Measurements from ENCODE around the gene IL17RB. TPM values are rescaled to one million over a fixed set of nuclear protein-coding genes. Genes with fewer than 3 reads are reported as not detected.

IL17RB gene
- total and polyA plus RNA-seq, 2 of the 4 experiments (the other 2 are of a cell fraction) = under 0.01 TPM; not detected in 1

GRCh38 chr3:53888232-53888631 is 41.9 kb downstream of the IL17RB start:
- Histone ChIP-seq H3K23ac (ENCODE audit: low read depth, low read length) (no peak overlapping the region), H3K9ac (ENCODE audit: low read depth, low read length) (no peak overlapping the region), H2BK5ac (ENCODE audit: low read depth, low read length, poor library complexity, severe bottlenecking) (no peak overlapping the region), H3K14ac (replicated peaks; ENCODE audit: low read depth, low read length) (no peak overlapping the region), H3K4me3 (ENCODE audit: insufficient read depth, low read depth, low read length) (no peak overlapping the region), H3K4me1 (ENCODE audit: control insufficient read depth, insufficient read depth, low read length) (peaks cover 2% of the 10 kb centered on the region; the same call in 1 of the 2 replicates), H2BK15ac (ENCODE audit: low read depth, low read length) (no peak overlapping the region), H3K79me1 (ENCODE audit: low read depth in 1 of 2, low read length in 2 of 2) (peaks cover 6 to 33% of the 10 kb centered on the region in 2 experiments; a peak in 3 of 4 replicates), H3K18ac (ENCODE audit: low read depth, low read length) (no peak overlapping the region), H3K4me2 (ENCODE audit: low read depth, low read length) (no peak overlapping the region), H3K27ac (ENCODE audit: insufficient read depth, low read length) (no peak overlapping the region), H3K56ac (ENCODE audit: extremely low read depth, insufficient read depth, low read length) (no peak overlapping the region), H3K36me3 (ENCODE audit: control insufficient read depth, insufficient read depth, low read length) (peaks cover 8% of the 10 kb centered on the region), H4K20me1 (ENCODE audit: insufficient read depth, low read length) (no peaks in the 10 kb centered on the region), H4K5ac (ENCODE audit: low read depth, low read length) (no peak overlapping the region), H2BK120ac (ENCODE audit: low read depth, low read length) (no peak overlapping the region), H3K4ac (ENCODE audit: low read depth, low read length) (no peak overlapping the region), H3K9me3 (ENCODE audit: control insufficient read depth, insufficient read depth, low read length) (no peaks in the 10 kb centered on the region), H4K91ac (ENCODE audit: insufficient read depth, low read depth, low read length) (no peak overlapping the region), H2AK9ac (replicated peaks; ENCODE audit: low read depth, low read length, poor library complexity) (no peak overlapping the region), H3K9me1 (ENCODE audit: insufficient read depth, low read length) (no peaks in the 10 kb centered on the region), H2AFZ (replicated peaks; ENCODE audit: low read length, poor library complexity) (no peak overlapping the region), H2AK5ac (ENCODE audit: low read depth, low read length) (no peak overlapping the region), H3K27me3 (ENCODE audit: control insufficient read depth, insufficient read depth, low read length) (no peaks in the 10 kb centered on the region), H2BK20ac (ENCODE audit: low read depth, low read length) (no peak overlapping the region), H4K8ac (ENCODE audit: low read depth in 2 of 2, low read length in 2 of 2) (no peak overlapping the region)
- ChIA-PET POLR2A (ENCODE audit: unreplicated experiment) (no interaction called here), CTCF (no interaction called here)
- no TSS peak for BruUV-seq (replicated peaks)
- TF ChIP-seq ELK1 (IDR thresholded peaks at IDR 0.05; ENCODE audit: borderline replicate concordance, low read depth, low read length) (no peak), RCOR1 (IDR thresholded peaks at IDR 0.05; ENCODE audit: insufficient replicate concordance, low read length) (no peak), CHD1 (IDR thresholded peaks at IDR 0.05; ENCODE audit: low read depth, low read length) (no peak), NFE2L2 (IDR thresholded peaks at IDR 0.05; ENCODE audit: low read depth, low read length) (no peak), POLR2A (IDR thresholded peaks at IDR 0.05; ENCODE audit: low read depth, low read length) (no peak), BHLHE40 (IDR thresholded peaks at IDR 0.05; ENCODE audit: low read depth, low read length) (no peak), FOS (IDR thresholded peaks at IDR 0.05; ENCODE audit: low read depth, low read length) (no peak), MAZ (IDR thresholded peaks at IDR 0.05; ENCODE audit: borderline replicate concordance, low read depth, low read length) (no peak), MXI1 (IDR thresholded peaks at IDR 0.05; ENCODE audit: borderline replicate concordance, low read depth, low read length) (no peak), RAD21 (IDR thresholded peaks at IDR 0.05; ENCODE audit: low read length) (no peak), SMC3 (IDR thresholded peaks at IDR 0.05; ENCODE audit: low read depth, low read length) (no peak), CEBPB (IDR thresholded peaks at IDR 0.05; ENCODE audit: low read depth, low read length) (no peak)
- TF ChIP-seq, protein P1, sequence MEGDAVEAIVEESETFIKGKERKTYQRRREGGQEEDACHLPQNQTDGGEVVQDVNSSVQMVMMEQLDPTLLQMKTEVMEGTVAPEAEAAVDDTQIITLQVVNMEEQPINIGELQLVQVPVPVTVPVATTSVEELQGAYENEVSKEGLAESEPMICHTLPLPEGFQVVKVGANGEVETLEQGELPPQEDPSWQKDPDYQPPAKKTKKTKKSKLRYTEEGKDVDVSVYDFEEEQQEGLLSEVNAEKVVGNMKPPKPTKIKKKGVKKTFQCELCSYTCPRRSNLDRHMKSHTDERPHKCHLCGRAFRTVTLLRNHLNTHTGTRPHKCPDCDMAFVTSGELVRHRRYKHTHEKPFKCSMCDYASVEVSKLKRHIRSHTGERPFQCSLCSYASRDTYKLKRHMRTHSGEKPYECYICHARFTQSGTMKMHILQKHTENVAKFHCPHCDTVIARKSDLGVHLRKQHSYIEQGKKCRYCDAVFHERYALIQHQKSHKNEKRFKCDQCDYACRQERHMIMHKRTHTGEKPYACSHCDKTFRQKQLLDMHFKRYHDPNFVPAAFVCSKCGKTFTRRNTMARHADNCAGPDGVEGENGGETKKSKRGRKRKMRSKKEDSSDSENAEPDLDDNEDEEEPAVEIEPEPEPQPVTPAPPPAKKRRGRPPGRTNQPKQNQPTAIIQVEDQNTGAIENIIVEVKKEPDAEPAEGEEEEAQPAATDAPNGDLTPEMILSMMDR (conservative IDR thresholded peaks at IDR 0.05; ENCODE audit: low read depth, low read length) = no peak
- DNase-seq (no peak), ATAC-seq (ENCODE audit: low read depth) (no peak)
- no CpG with 5 or more reads among the region's 1 CpG for WGBS, 2 experiments (ENCODE audit: extremely low coverage in 2 of 2, insufficient read length in 1 of 2)
- intact Hi-C loops (cut with micrococcal nuclease) = loop anchor here (10.0 kb wide), 1 partner anchor 543 kb away; the partner anchor contains the start of gene DCP1A
- in situ Hi-C loops (cut with MboI; ENCODE audit: low sequenced_read_pairs) = loop anchor here (25.0 kb wide), 1 partner anchor 601 kb away; no protein-coding TSS in a partner anchor
- dilution Hi-C loops (cut with HindIII; ENCODE audit: low sequenced_read_pairs, unreplicated experiment) = no loop called here

All from IMR-90 (cell line).